ENCODE results near the gene DDX51.

The DDX51 gene

GRCh38 chr12:132144115-132144809 is at the start of gene DDX51, which contains the start of gene NOC4L:
TSS of gene DDX51 (minus strand) at chr12:132144319. CDS start at chr12:132144296, 23 bp downstream.
TSS of gene NOC4L (plus strand) at chr12:132144457. CDS start at chr12:132144489, 32 bp downstream.
- DNase-seq, result peak; percentile 77

GRCh38 chr12:132191715-132192553 is 47.8 kb upstream of the DDX51 start:
- DNase-seq, result no peak

- no peak for DNase-seq
Measured at GRCh38 chr12:132190834-132191500, 46.8 kb upstream of the DDX51 start.

- no peak for DNase-seq
Measured at GRCh38 chr12:132190012-132190755, 46.1 kb upstream of the DDX51 start.

GRCh38 chr12:132189378-132190011 is 45.4 kb upstream of the DDX51 start:
- peak; percentile 78 for DNase-seq

GRCh38 chr12:132188916-132189325 is 44.8 kb upstream of the DDX51 start:
- no peak for DNase-seq

- no peak for DNase-seq
Measured at GRCh38 chr12:132188451-132188901, 44.4 kb upstream of the DDX51 start.

GRCh38 chr12:132187646-132188450 is 43.7 kb upstream of the DDX51 start:
- DNase-seq, result no peak

- DNase-seq, result no peak
Measured at GRCh38 chr12:132186857-132187620, 42.9 kb upstream of the DDX51 start.

- no peak for DNase-seq
Measured at GRCh38 chr12:132186208-132186856, 42.2 kb upstream of the DDX51 start.

- no peak for DNase-seq
Measured at GRCh38 chr12:132185705-132186104, 41.6 kb upstream of the DDX51 start.

GRCh38 chr12:132182711-132183365 is 38.7 kb upstream of the DDX51 start:
- no peak for DNase-seq

GRCh38 chr12:132182206-132182710 is 38.1 kb upstream of the DDX51 start:
- DNase-seq, result no peak

GRCh38 chr12:132181570-132182200 is 37.6 kb upstream of the DDX51 start:
- DNase-seq, result no peak

GRCh38 chr12:132180648-132181546 is 36.8 kb upstream of the DDX51 start:
- no peak for DNase-seq

GRCh38 chr12:132179431-132180362 is 35.6 kb upstream of the DDX51 start:
- no peak for DNase-seq

Measured in NCI-H748 treated with DMSO at 0.1 percent for 48 hours (cell line).